ENCODE results near the gene SRF. TPM values are rescaled to one million over a fixed set of nuclear protein-coding genes. Genes with fewer than 3 reads are reported as not detected.

Gene SRF
- total RNA-seq, 1 donor = 43.6 TPM

- no peak for TF ChIP-seq CTCF (IDR thresholded peaks at IDR 0.05; ENCODE audit: insufficient read depth, low read depth, low read length)
- no peak overlapping the region for H3K4me3 ChIP-seq (ENCODE audit: low read depth, low read length)
- no peak for DNase-seq (ENCODE audit: low read depth)
Measured at GRCh38 chr6:43178150-43178549, 7.1 kb downstream of the SRF start.

- no peak for TF ChIP-seq CTCF (IDR thresholded peaks at IDR 0.05; ENCODE audit: insufficient read depth, low read depth, low read length)
- no peak for DNase-seq (ENCODE audit: low read depth)
Measured at GRCh38 chr6:43178951-43179830, 8.1 kb downstream of the SRF start.

GRCh38 chr6:43180058-43180457 lies 9.0 kb downstream of the SRF start:
- no peak for TF ChIP-seq CTCF (IDR thresholded peaks at IDR 0.05; ENCODE audit: insufficient read depth, low read depth, low read length)

More at GRCh38 chr6:43178951-43179830, 8.1 kb downstream of the SRF start:
- H3K4me3 ChIP-seq (ENCODE audit: low read depth, low read length) = no peak overlapping the region

GRCh38 chr6:43180985-43181384 lies 9.9 kb downstream of the SRF start:
- H3K4me3 ChIP-seq (ENCODE audit: low read depth, low read length) = no peak overlapping the region
- TF ChIP-seq CTCF (IDR thresholded peaks at IDR 0.05; ENCODE audit: insufficient read depth, low read depth, low read length) = no peak
- no peak for DNase-seq (ENCODE audit: low read depth)

More at GRCh38 chr6:43180058-43180457, 9.0 kb downstream of the SRF start:
- DNase-seq (ENCODE audit: low read depth) = no peak
- H3K4me3 ChIP-seq (ENCODE audit: low read depth, low read length) = no peak overlapping the region

- TF ChIP-seq CTCF (IDR thresholded peaks at IDR 0.05; ENCODE audit: insufficient read depth, low read depth, low read length) = no peak
- DNase-seq (ENCODE audit: low read depth) = no peak
Measured at GRCh38 chr6:43181621-43181941, 10.5 kb downstream of the SRF start.

GRCh38 chr6:43181942-43182860 lies 11.1 kb downstream of the SRF start, which contains the start of gene CUL9:
CUL9 (plus strand) TSS chr6:43182196; CDS start chr6:43184311, 2,115 bp downstream.
- TF ChIP-seq CTCF (IDR thresholded peaks at IDR 0.05; ENCODE audit: insufficient read depth, low read depth, low read length) = no peak
- peak; percentile 74 for DNase-seq (ENCODE audit: low read depth)
- H3K4me3 ChIP-seq (ENCODE audit: low read depth, low read length) = peak within 1 kb of the TSS; percentile 68

More at GRCh38 chr6:43181621-43181941, 10.5 kb downstream of the SRF start:
- H3K4me3 ChIP-seq (ENCODE audit: low read depth, low read length) = peak overlapping the region; percentile 68

Data from fibroblast of villous mesenchyme (primary cell).